SK-N-SH treated with all-trans-retinoic acid at 6 μM for 48 hours (cell line): ENCODE results near the gene CPPED1.

Source experiments
- ARNTL ChIP-seq: fragments of 450-650 bp; formaldehyde crosslinking; IDR thresholded peaks from 2 replicates; pipeline ENCODE4 v1.5.0; 2020; ENCODE audit warnings: low read depth, mild to moderate bottlenecking, moderate library complexity, borderline replicate concordance
- CREB5 ChIP-seq: fragments of 250-450 bp; sonication (Bioruptor Pico); IDR thresholded peaks from 2 replicates; pipeline ENCODE4 v1.5.1; 2020; ENCODE audit warnings: low read depth, mild to moderate bottlenecking, moderate library complexity
- ESRRG ChIP-seq: fragments of 250-450 bp; sonication (Bioruptor Pico); IDR thresholded peaks from 2 replicates; pipeline ENCODE4 v1.6.1; 2021; ENCODE audit warnings: mild to moderate bottlenecking
- PATZ1 ChIP-seq: fragments of 250-450 bp; sonication (Bioruptor Pico); IDR thresholded peaks from 2 replicates; pipeline ENCODE4 v1.8.0; 2020; ENCODE audit warnings: mild to moderate bottlenecking, moderate library complexity, borderline replicate concordance
- POU6F1 ChIP-seq: fragments of 250-450 bp; sonication (Bioruptor Pico); IDR thresholded peaks from 2 replicates; pipeline ENCODE4 v1.8.0; 2021; ENCODE audit warnings: low read depth, mild to moderate bottlenecking, moderate library complexity, borderline replicate concordance
- PPARA ChIP-seq: fragments of 250-450 bp; sonication (Bioruptor Pico); IDR thresholded peaks from 2 replicates; pipeline ENCODE4 v1.5.0; 2020; ENCODE audit warnings: mild to moderate bottlenecking, borderline replicate concordance
- RARB ChIP-seq: fragments of 250-450 bp; sonication (Bioruptor Pico); IDR thresholded peaks from 2 replicates; pipeline ENCODE4 v1.8.0; 2021; ENCODE audit warnings: mild to moderate bottlenecking, moderate library complexity
- SNAI2 ChIP-seq: fragments of 250-450 bp; sonication (Bioruptor Pico); IDR thresholded peaks from 2 replicates; pipeline ENCODE4 v1.5.0; 2020; ENCODE audit warnings: mild to moderate bottlenecking, moderate library complexity
- TCF4 ChIP-seq: fragments of 250-450 bp; sonication (Bioruptor Pico); IDR thresholded peaks from 2 replicates; pipeline ENCODE4 v1.8.0; 2021; ENCODE audit warnings: mild to moderate bottlenecking, moderate library complexity, borderline replicate concordance
- TSHZ2 ChIP-seq: fragments of 250-450 bp; sonication (Bioruptor Pico); IDR thresholded peaks from 2 replicates; pipeline ENCODE4 v1.5.0; 2020; ENCODE audit warnings: mild to moderate bottlenecking, moderate library complexity
- ZFP3 ChIP-seq: fragments of 250-450 bp; sonication (Bioruptor Pico); IDR thresholded peaks from 2 replicates; pipeline ENCODE4 v1.5.0; 2020; ENCODE audit warnings: mild to moderate bottlenecking, moderate library complexity
- ZNF8 ChIP-seq: fragments of 450-650 bp; formaldehyde crosslinking; IDR thresholded peaks from 2 replicates; pipeline ENCODE4 v1.5.0; 2020; ENCODE audit warnings: mild to moderate bottlenecking, moderate library complexity

- TF ChIP-seq CREB5 (CRISPR knock-in tag), result no peak
- TF ChIP-seq ZFP3, result no peak
- TF ChIP-seq PATZ1 (CRISPR knock-in tag), result no peak
- TF ChIP-seq ZNF8 (CRISPR knock-in tag), result no peak
- TF ChIP-seq ARNTL, result no peak
- no peak for TF ChIP-seq TCF4 (CRISPR knock-in tag)
- TF ChIP-seq RARB (CRISPR knock-in tag), result no peak
- no peak for TF ChIP-seq PPARA (CRISPR knock-in tag)
- no peak for TF ChIP-seq SNAI2
- no peak for TF ChIP-seq ESRRG (CRISPR knock-in tag)
- TF ChIP-seq POU6F1 (CRISPR knock-in tag), result no peak
- no peak for TF ChIP-seq TSHZ2 (CRISPR knock-in tag)
Observed at GRCh38 chr16:12719972-12720371, 83.7 kb downstream of the CPPED1 start.
